ENCODE results near the gene EPHB2.

DNA sequence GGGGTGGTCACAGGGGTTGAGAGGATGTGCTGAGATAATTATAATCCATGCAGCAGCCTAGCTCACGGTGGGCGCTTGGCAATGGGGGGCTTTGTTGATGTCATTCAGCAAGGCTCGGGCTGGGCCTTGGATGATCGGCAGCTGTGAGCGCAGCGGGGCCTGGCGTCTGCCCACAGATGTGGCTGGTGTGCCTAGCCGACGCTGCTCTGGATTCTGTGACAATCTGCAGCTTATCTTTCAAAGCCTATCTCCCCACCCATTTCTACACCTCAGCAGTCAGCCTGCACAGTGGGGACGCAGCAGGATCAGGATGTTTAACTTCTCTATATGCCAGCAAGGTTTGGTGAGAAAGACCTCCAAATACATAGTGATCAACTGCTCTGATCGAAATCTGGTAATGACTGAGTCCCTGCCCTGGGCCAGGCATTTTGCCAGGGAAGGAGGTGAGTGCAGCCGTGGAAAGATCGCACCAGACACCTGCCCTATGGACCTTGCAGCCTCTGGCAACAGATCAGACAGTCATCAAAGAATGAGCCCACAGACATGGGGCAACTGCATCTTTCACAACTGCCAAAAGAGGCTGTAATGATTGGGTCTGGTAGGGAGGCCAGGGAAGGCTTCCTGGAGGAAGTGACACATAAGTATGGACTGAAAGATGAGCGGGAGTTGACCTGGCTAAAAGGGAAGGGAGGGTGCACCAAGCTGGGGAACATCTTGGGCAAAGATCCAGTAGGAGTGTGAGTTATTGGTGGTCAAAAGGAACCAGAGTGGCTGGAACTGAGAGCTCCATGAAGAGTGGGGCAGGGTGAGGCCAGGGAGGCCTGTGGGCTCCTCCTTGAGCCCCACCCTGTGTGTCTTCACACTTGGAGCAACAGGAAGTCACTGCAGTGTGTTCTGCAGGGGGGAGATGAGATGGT, 35.3 kb downstream of the EPHB2 start:
- TF ChIP-seq POLR2A (IDR thresholded peaks at IDR 0.05; ENCODE audit: extremely low read depth, insufficient read length) (no peak), CTCF (IDR thresholded peaks at IDR 0.05; ENCODE audit: low read depth, low read length) (no peak)
- TF ChIP-seq, protein P1, sequence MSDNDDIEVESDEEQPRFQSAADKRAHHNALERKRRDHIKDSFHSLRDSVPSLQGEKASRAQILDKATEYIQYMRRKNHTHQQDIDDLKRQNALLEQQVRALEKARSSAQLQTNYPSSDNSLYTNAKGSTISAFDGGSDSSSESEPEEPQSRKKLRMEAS (IDR thresholded peaks at IDR 0.05; ENCODE audit: low read depth, low read length): no peak
